ENCODE results near the gene ENO2.

ENO2 gene

DNA sequence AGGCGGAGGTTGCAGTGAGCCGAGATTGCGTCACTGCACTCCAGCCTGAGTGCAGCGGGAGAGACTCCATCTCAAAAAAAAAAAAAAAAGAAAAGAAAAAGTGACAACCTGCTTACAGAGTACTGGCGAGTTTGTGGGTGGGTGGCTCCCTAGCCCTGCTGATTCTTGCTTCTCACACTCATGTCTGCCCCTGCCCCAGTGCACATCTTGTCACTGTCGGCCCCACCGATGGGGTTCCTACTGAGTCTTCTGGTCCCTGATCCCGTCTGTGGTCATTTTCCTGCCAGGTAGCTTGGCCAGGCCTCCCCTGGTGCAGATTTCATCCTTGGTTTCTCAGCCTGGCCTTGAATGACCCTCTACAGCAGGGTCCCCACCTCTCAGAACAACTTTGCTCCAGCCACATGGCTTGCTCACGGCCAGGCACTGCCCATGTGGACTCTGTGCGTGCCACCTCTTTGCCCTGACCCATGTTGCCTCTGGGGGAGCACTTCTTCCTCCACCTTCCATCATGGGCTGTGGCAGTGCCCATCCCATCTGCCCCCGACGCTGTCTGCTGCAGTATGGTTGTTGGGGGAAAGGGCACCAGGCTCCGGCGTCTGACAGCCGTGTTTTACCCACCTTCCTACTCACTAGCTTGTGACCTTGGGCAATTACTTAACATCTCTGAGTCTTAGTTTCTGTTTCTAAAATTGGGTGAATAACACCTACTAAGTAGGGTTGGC, 34.7 kb downstream of the ENO2 start:
- DNase-seq (ENCODE audit: low read depth): no peak

DNA sequence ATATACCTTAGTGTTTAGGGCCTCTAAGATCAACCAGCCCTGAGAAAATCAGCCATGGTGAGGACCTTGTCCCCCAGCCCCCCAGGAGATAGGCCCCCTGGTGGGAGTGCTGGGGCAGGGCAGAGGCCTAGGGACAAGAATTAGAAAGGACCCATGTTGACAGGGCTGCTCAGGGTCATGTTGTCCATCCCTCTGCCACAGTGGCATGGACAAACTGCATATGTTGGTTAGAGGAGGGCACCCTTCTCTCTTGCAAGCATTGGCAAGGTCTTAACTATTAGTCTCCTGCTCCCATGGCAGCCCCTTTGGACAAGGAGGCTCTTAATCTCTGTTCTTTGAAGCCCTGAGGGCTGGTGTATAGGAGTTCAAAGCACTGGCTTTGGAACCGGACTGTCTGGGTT, 36.0 kb downstream of the ENO2 start:
- DNase-seq (ENCODE audit: low read depth): no peak

DNA sequence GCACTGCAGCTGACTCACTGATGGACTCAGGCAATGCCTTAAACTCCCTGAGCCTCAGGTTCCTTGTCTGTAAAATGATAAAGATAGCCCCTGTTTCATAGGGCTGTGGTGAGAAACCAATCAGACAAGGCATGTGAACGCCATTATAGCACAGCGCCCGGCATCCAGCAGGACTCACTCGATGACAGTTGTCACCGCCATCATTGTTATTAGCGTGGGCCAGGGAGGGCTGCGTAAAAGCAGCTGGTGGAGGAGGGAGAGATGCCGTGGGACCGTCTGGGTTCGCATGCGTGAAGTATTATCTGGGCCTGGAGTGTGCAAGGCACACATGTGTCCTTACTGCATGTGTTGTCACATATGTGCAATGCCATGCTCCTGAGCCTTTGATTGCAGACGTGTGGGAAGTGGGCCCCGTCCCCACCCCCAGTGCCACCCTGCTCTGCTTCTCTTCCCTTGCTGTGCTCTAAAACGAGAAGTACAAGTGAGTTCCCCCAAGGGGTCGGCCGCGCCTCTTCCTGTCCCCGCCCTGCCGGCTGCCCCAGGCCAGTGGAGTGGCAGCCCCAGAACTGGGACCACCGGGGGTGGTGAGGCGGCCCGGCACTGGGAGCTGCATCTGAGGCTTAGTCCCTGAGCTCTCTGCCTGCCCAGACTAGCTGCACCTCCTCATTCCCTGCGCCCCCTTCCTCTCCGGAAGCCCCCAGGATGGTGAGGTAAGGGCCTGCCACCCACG, 36.6 kb downstream of the ENO2 start, which contains the start of gene PTPN6:
Gene PTPN6 (plus strand): TSS at position 546 of the 730 bp plus-strand sequence. CDS start 157 bp downstream, at position 703.
- DNase-seq (ENCODE audit: low read depth): no peak

DNA sequence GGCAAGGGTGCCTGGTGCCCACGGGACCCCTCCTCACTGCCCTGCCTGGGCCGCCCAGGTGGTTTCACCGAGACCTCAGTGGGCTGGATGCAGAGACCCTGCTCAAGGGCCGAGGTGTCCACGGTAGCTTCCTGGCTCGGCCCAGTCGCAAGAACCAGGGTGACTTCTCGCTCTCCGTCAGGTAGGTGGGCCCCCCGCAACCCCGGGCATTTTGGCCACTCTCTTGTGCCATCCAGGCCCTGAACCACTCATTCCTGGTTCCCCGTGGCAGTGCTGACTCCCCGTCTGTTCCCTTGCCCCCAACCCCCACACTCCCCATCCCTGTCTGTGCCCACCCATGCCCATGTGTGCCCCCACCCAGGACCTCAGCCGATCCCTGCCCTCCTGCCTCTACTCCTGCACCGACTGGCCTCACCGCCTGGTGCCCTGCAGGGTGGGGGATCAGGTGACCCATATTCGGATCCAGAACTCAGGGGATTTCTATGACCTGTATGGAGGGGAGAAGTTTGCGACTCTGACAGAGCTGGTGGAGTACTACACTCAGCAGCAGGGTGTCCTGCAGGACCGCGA, 37.3 kb downstream of the ENO2 start:
- no peak for DNase-seq (ENCODE audit: low read depth)

DNA sequence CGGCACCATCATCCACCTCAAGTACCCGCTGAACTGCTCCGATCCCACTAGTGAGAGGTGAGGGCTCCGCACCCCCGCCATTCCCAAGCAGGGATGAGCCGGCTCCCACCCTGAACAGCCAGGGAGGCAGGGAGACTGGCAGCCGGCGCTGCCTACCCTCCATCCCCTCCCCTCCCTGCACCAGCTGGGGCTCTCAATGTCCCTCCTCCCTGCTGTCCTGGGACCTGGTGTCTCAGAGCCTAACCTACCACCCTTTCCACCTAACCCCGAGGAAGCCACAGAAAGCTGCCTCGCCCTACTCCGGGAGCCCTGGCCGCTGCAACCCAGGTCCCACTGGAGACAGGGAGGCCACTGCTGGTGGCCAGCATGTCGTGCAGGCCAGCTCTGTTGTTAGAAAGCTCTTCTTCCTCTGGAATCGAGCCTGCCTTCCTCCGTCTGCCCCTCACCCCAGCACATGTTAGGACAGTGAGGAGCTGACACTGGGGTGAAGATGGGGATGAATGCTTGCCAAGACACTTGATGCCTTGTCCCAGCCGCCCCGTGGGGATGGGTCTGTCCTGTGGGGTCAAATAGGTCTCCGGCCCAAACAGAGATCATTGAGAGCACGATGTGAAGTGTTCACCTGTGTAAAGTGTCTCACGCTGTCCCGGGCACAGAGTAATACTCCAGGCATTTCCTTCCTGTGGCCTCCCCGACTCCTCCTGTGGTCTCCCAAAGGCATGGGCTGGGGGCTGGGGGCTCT, 37.9 kb downstream of the ENO2 start:
- DNase-seq (ENCODE audit: low read depth): no peak

DNA sequence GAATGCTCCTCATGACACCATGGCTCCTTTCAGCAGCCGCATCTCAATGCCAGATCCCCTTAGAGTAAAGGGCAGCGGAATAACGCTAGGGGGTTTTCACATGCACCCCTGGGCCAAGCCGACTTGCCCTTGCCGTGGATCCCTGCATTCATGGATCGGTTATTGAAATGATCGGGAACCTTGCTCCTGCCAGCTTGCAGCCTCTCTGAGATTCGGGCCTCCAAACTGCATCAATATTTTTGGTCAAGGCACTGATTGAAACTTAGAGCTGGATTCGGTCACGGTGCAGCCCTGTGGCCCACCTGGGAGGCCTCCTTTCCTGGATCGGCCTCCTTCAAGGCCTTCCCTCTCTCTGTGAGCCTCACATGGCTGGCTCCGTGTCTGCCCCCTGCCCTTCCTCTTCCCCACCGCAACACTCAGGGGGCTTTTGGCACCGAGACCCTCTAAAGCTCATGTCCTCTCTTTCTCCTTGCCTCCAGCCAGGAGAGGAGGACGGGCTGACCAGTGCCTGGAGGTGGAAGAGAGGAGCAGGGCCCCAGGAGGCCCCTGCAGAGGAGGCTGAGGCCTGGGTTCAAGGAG, 38.6 kb downstream of the ENO2 start:
- no peak for DNase-seq (ENCODE audit: low read depth)

DNA sequence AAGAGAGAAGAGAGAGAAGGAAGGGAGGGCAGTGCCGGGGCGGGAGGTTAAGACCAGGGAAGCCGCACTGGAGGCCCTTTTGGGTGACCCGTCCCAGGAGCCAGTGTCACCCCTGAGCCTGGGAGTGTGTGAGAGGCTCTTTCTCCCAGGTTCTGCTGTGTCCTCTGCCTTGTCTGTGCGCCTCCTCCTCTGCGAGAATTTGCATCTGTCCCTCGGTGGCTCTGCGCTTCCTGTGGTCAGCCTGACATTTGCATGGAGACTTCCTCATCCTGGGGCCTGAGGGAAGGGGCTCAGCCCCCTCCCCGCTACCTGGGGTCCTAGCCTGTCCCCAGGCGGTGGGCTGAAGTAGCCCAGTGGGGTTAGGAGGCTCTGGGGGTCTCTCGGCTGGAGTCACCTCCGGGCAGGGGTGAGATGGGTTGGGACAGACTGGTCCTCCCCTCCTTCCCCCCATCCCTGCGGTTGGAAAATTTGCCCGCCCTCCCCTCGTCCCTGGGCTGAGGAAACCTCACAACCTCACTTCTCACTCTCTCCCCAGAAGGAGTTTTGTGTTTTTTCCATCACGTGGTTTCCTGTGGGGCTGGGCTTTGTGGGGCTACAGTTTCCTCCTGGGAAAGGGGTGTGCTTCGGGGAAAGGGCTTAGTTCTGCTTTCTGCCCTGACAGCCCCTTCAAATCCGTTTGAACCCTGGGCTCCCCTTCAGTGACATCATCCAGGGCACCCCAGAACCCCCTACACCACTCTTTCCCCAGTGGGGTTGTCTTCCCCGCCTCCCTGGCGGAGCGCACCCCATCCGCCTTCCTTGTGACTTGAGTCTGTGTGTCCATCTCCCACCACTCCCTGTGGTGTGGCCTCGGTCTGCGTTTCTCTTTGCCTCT, 39.3 kb downstream of the ENO2 start:
- DNase-seq (ENCODE audit: low read depth): peak; percentile 80

DNA sequence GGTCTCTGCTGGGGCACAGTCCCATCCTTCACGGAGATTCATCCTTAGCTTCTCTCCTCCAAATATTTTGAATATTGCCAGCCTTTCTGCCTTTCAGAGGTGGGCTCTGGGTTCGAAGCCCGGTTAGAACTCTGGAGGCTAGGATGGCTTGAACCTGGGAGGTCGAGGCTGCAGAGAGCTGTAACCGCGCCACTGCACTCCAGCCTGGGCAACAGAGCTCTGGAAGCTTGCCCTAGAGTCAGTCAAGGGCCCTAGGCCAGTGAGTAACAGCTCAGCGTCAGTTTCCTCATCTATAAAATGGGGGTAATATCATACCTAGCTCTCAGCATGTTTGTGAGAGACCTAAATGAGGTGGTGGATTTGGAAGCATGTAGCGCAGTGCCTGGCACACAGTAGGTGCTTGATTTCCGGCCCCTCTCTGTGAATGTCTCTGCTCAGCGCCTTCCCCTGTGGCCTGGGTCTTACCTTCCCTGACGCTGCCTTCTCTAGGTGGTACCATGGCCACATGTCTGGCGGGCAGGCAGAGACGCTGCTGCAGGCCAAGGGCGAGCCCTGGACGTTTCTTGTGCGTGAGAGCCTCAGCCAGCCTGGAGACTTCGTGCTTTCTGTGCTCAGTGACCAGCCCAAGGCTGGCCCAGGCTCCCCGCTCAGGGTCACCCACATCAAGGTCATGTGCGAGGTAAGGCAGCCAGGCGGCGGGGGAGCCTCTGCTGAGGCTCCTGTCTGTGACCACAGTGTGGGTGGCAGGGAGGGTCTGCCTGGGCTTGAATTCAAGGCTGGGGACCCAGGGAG, 40.1 kb downstream of the ENO2 start:
- DNase-seq (ENCODE audit: low read depth): no peak

DNA sequence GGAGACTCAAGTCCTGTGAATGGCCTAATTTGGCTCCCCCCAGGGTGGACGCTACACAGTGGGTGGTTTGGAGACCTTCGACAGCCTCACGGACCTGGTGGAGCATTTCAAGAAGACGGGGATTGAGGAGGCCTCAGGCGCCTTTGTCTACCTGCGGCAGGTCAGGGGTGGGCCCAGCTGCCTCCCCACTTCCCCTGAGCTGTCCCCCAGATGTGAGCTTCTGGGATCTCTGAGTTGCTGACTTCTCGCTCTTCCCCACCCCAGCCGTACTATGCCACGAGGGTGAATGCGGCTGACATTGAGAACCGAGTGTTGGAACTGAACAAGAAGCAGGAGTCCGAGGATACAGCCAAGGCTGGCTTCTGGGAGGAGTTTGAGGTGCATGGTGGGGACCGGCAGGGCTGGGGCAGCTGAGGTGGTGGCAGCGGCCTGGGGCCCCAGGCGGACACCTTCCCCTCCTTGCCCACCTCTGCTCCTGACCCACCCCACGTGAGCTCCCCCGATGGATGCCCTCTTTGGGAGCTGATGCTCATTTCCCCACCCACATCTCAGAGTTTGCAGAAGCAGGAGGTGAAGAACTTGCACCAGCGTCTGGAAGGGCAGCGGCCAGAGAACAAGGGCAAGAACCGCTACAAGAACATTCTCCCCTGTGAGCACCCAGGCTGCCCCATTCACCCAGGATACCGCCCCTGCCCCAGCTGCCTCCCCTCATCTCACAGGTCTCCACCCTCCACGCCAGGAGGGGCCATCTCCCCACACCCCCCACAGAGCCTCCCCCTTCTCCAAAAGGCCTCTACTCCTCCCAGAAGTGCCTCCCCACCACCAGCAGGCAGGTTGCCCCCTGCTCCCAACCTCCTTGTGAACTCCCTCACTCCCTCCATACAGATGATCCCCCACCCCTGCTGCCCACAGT, 41.0 kb downstream of the ENO2 start:
- no peak for DNase-seq (ENCODE audit: low read depth)

DNA sequence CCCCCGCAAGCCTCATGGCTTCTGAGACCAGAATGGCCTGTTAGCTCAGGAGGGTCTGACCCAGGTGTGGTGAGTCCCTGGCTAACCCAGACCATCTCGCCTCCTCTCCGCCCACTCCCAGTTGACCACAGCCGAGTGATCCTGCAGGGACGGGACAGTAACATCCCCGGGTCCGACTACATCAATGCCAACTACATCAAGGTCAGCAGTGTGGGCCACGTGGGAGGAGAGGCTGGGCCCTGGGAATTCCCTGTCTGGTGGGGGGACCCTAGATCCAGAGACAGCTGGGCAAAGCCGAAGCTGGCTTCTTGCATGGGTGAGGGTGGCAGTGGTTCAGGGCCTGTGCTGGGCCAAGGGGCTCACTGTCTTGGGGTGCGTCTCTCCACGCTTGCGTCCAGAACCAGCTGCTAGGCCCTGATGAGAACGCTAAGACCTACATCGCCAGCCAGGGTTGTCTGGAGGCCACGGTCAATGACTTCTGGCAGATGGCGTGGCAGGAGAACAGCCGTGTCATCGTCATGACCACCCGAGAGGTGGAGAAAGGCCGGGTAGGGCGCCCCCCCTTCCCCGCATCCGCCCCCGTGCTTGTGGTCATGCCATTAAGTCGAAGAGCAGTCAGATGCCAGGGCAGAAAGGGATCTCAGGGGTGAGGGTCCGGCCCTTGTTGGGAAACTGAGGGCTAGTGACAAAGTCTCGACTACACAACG, 41.8 kb downstream of the ENO2 start:
- no peak for DNase-seq (ENCODE audit: low read depth)

DNA sequence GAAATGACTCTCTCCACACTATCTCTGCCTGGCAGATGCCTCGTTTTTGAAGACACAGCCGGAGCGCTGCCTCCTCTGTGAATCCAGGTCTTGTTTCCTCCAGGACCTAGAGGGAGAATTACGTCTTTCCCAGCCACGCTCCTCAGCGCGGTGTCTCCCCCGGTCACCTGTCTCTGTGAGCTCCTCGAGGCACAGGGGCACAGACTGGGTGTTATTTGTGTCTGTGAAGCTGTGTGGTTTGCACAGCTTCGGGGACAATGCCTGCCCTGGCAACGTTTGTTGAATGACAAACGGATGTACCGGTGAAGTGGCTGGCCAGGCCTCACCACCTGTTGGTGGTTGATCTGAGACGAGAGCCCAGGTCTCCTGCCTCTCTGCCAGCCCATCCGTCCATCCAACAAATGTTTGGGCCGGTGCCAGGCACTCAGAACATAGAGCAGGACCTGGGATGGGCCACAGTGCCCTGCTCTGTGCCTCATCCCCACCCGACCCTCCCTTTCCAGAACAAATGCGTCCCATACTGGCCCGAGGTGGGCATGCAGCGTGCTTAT, 42.8 kb downstream of the ENO2 start:
- no peak for DNase-seq (ENCODE audit: low read depth)

DNA sequence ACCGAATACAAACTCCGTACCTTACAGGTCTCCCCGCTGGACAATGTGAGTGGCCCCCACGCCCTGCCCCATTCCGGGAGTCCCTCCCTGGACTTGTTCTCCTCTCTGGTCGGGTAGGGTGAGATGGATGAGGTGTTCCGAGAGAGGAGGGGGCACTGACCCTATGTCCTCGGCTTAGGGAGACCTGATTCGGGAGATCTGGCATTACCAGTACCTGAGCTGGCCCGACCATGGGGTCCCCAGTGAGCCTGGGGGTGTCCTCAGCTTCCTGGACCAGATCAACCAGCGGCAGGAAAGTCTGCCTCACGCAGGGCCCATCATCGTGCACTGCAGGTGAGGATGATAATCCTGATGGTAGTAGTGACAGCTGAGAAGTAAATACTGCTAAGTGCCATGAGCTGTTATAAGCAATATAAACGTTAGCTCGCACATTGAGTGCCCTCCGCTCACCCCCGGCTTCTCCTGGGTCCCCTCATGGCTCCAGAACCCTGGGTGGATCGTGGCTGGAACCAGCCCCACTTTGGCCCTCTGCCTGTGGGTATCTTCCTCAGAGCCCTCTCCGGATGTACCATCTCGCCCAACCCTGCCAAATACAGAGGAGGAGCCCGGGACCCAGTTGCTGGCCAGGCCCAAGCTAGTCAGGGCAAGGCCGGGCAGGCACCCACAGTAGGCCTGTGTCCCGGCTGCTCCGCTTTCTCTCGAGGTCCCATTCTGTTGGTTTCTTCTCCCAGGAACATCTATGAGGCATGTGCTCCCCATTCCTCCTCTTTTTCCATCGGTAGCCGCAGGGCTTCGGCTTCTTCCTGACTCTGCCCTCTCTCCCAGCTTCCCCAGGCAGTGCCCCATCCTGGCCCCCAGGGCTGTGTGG, 43.6 kb downstream of the ENO2 start:
- no peak for DNase-seq (ENCODE audit: low read depth)

DNA sequence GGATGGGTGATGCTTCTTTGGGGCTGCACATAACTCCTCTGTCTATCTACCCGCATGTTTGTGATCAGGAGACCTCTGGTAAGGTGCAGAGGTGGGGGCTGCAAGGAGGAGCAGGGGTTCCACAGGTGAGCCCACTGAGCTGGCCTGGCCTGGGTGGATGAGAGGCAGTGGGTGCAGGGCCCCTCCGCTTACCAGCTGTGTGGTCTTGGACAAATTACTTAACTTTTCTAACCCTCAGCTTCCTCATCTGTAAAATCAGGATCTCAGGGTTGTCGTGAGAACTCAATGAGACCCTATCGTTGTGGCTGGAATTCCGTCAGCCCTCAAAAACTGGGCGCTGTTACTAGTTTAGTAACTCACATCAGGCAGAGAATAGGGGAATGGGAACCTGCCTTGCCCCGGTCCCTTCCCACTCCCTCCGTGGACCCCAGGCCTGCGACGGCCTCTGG, 44.3 kb downstream of the ENO2 start:
- DNase-seq (ENCODE audit: low read depth): no peak

DNA sequence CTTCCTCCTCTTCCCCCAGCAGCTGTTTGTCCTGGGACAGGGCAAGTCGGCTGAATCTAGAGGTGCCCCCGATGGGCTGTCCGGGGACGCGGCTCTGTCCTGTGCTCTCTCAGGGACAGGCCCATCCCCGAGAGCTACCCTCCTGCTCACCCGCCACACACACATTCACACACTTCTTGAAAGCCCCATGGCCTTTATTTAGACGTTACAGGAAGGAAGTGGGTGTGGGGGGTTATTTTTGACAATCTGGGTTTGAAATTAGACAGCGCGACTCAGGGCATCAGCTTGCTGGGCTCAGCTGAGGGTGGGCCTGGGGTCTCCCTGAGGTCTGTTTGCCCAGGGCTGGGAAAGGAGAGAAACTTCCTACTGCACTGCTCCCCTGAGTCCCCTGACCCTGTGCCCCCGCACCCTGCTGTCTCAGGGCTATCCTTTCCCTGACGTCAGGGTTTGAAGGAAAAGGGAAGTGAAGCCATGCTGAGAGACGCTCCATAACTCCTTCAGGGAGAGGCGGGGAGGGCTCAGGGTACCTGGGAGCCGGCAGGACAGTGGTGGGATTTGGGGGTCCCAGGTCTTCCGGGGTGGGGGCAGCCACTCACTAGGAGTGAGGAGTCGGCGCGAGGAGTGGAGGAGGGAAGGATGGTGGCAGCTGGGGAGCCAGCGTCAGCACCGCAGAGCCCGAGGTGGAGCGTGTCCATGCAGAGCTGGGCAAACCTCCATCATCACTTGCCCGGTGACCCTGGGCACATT, 44.9 kb downstream of the ENO2 start:
- no peak for DNase-seq (ENCODE audit: low read depth)

DNA sequence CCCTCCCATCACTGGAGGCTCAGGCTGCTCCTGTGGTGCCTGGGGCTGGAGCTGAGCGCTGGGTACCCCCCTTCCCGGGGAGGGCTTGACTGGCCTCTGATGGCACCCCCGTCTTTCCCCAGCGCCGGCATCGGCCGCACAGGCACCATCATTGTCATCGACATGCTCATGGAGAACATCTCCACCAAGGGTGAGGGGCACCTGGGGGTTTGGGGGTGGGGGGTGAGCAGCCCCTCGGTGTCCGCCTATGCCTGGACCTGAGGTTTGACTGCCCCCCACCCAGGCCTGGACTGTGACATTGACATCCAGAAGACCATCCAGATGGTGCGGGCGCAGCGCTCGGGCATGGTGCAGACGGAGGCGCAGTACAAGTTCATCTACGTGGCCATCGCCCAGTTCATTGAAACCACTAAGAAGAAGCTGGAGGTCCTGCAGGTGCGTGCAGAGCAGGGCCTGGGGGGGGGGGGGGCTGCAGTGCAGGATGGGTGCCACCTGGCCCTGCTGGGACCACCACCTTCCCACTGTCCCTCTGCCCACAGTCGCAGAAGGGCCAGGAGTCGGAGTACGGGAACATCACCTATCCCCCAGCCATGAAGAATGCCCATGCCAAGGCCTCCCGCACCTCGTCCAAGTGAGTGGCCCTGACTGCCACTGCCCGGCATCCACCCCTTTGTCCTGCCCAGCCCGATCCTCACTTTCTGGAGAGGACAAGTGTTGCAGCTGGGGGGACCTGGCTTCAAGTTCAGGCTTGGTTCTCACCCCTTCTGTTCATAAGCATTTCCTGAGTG, 45.6 kb downstream of the ENO2 start:
- DNase-seq (ENCODE audit: low read depth): no peak

Measured in stromal cell of bone marrow (primary cell).